Small intestine (tissue), 7 donors: ENCODE data around the gene TFPT. TPM values are rescaled to one million over a fixed set of nuclear protein-coding genes. Genes with fewer than 3 reads are reported as not detected.

Source experiments
- DNase-seq, 2 donors: peaks; one replicate each; pipeline versions ENCODE4 v3.0.0 to v3.0.0-alpha.2; 2013
- FAIRE-seq: peaks from 2 replicates; lab custom pipeline; 2012; peaks lifted over from hg19 to GRCh38; lab: Jason Lieb, UNC
- H3K27ac ChIP-seq, 3 donors: one replicate each; pipeline ENCODE4 v1.5.1; 2013; ENCODE audit warnings: low read length in 2 of 3, mild to moderate bottlenecking in 2 of 3, control low read depth in 1 of 3, inconsistent platforms in 1 of 3, low read depth in 1 of 3, moderate library complexity in 1 of 3
- H3K27me3 ChIP-seq, 3 donors: one replicate each; pipeline ENCODE4 v1.6.1; 2013; ENCODE audit warnings: low read length in 3 of 3, inconsistent platforms in 1 of 3; ENCODE audit not compliant: control insufficient read depth in 3 of 3, insufficient read depth in 3 of 3
- H3K36me3 ChIP-seq, 3 donors: one replicate each; pipeline ENCODE4 v1.6.1; 2013; ENCODE audit warnings: low read length in 3 of 3, inconsistent platforms in 1 of 3, low read depth in 1 of 3, mild to moderate bottlenecking in 1 of 3, moderate library complexity in 1 of 3; ENCODE audit not compliant: control insufficient read depth in 3 of 3, insufficient read depth in 2 of 3
- H3K4me1 ChIP-seq, 3 donors: one replicate each; pipeline ENCODE4 v1.6.1; 2013; ENCODE audit warnings: low read length in 2 of 3, inconsistent platforms in 1 of 3, low read depth in 1 of 3, mild to moderate bottlenecking in 1 of 3, moderate library complexity in 1 of 3; ENCODE audit not compliant: control insufficient read depth in 3 of 3, insufficient read depth in 2 of 3
- H3K4me3 ChIP-seq, 3 donors: one replicate each; pipeline ENCODE4 v1.5.1; 2013; ENCODE audit warnings: low read length in 3 of 3, control low read depth in 1 of 3, inconsistent platforms in 1 of 3, low read depth in 1 of 3, mild to moderate bottlenecking in 1 of 3, moderate library complexity in 1 of 3
- H3K9me3 ChIP-seq, 2 donors: one replicate each; pipeline ENCODE4 v1.6.1; 2013; ENCODE audit warnings: low read depth in 1 of 2, low read length in 1 of 2; ENCODE audit not compliant: control insufficient read depth in 2 of 2, insufficient read depth in 1 of 2
- WGBS, 3 donors: extraction: QIAGEN DNeasy Blood & Tissue Kit; methylation state at CpG; one replicate each; pipeline ENCODE4 v1.1.7; 2013; 5-methylcytosine and 5-hydroxymethylcytosine counted together
- polyA plus RNA-seq, 4 donors: library from polyadenylated mRNA; stranded (reverse) in 3 of 4; unstranded in 1 of 4; fragments of 200-250 nt in 3 of 4; fragments of 120-200 nt in 1 of 4; gene quantifications; one replicate each; pipeline versions ENCODE4 v1.2.1 to v1.2.3, GENCODE V29; 2013
- donor health status: healthy with polysubstance abuse.
- donor health status: control.
- donor health status: control.
- donor health status: Bipolar disorder and iron deficiency.
- donor health status: healthy.

TFPT gene
- polyA plus RNA-seq, 4 donors, result 16.4 to 26.5 (median 23.1) TPM

- WGBS, 3 donors, result 71 to 86% (median 84%) methylated on average over 7 of the region's 7 CpGs
- peaks cover 13 to 82% (median 34%) of the 10 kb centered on the region in 3 donors for H3K36me3 ChIP-seq
Measured at GRCh38 chr19:54142166-54142780, 26.8 kb upstream of the TFPT start.

GRCh38 chr19:54141356-54141755 lies 25.9 kb upstream of the TFPT start:
- DNase-seq, result no peak
- H3K36me3 ChIP-seq, result peaks cover 13 to 73% (median 26%) of the 10 kb centered on the region in 3 donors
- no peak overlapping the region for H3K27ac ChIP-seq
- no peak overlapping the region for H3K4me3 ChIP-seq
- 83 to 93% (median 86%) methylated on average over 3 of the region's 3 CpGs for WGBS, 3 donors
- FAIRE-seq, result no peak
- H3K9me3 ChIP-seq, result no peaks in the 10 kb centered on the region
- H3K27me3 ChIP-seq, result no peaks in the 10 kb centered on the region
- H3K4me1 ChIP-seq, result peaks cover 0 to 25% (median 6%) of the 10 kb centered on the region in 3 donors

More at GRCh38 chr19:54142166-54142780, 26.8 kb upstream of the TFPT start:
- Histone ChIP-seq H3K4me3 (no peak overlapping the region), H3K27ac (no peak overlapping the region), H3K4me1 (peaks cover 0 to 25% (median 6%) of the 10 kb centered on the region in 3 donors), H3K27me3 (no peaks in the 10 kb centered on the region), H3K9me3 (no peaks in the 10 kb centered on the region)
- FAIRE-seq (no peak), DNase-seq (no peak)

- Histone ChIP-seq H3K27me3 (no peaks in the 10 kb centered on the region), H3K36me3 (peaks cover 0 to 46% (median 7%) of the 10 kb centered on the region in 3 donors), H3K4me1 (peaks cover 0 to 25% (median 6%) of the 10 kb centered on the region in 3 donors), H3K9me3 (no peaks in the 10 kb centered on the region), H3K4me3 (peak overlapping the region; percentile 83 to 100 (median 97)), H3K27ac (no peak overlapping the region)
- DNase-seq (no peak), FAIRE-seq (no peak)
- WGBS, 3 donors, result 22 to 26% (median 25%) methylated on average over 28 to 31 of the region's 31 CpGs
Measured at GRCh38 chr19:54138489-54139256, 23.2 kb upstream of the TFPT start.

- peak within 1 kb of the TSS; percentile 75 to 82 (median 76) for H3K27ac ChIP-seq
- FAIRE-seq, result no peak
- peaks cover 0 to 25% (median 6%) of the 10 kb centered on the region in 3 donors for H3K4me1 ChIP-seq
- peak in 1 of 2 donors; percentile 49 for DNase-seq
- 0 to 1% (median 1%) methylated on average over 55 to 103 of the region's 103 CpGs for WGBS, 3 donors
- H3K9me3 ChIP-seq, result no peaks in the 10 kb centered on the region
- peak within 1 kb of the TSS; percentile 83 to 100 (median 97) for H3K4me3 ChIP-seq
- no peaks in the 10 kb centered on the region for H3K27me3 ChIP-seq
- peaks cover 0 to 44% (median 2%) of the 10 kb centered on the region in 3 donors for H3K36me3 ChIP-seq
Measured at GRCh38 chr19:54137699-54138488, 22.4 kb upstream of the TFPT start, which contains the start of gene CNOT3. Gene CNOT3, plus strand, starts transcription at chr19:54137762. Its CDS starts 5,217 bp downstream, at chr19:54142979.

- H3K27ac ChIP-seq, result peak overlapping the region; percentile 5 to 55 (median 16)
- FAIRE-seq (peak; percentile 98), DNase-seq (peak; percentile 100)
- H3K4me3 ChIP-seq, result peak overlapping the region in 2 of 3 donors; percentile 83 to 100
- peaks cover 0 to 25% (median 6%) of the 10 kb centered on the region in 3 donors for H3K4me1 ChIP-seq
- H3K36me3 ChIP-seq, result peaks cover 0 to 39% (median 0%) of the 10 kb centered on the region in 3 donors
- 0 to 1% (median 0%) methylated on average over 45 to 46 of the region's 46 CpGs for WGBS, 3 donors
- no peaks in the 10 kb centered on the region for H3K27me3 ChIP-seq
- H3K9me3 ChIP-seq, result no peaks in the 10 kb centered on the region
Measured at GRCh38 chr19:54136864-54137698, 21.6 kb upstream of the TFPT start.

- peaks cover 0 to 19% (median 6%) of the 10 kb centered on the region in 3 donors for H3K4me1 ChIP-seq
- H3K4me3 ChIP-seq, result peak overlapping the region in 2 of 3 donors; percentile 46
- H3K27me3 ChIP-seq, result no peaks in the 10 kb centered on the region
- H3K27ac ChIP-seq, result peak overlapping the region; percentile 5 to 55 (median 16)
- peak; percentile 19 to 25 for DNase-seq
- WGBS, 3 donors, result 2 to 4% (median 3%) methylated on average over 30 of the region's 30 CpGs
- no peak for FAIRE-seq
- H3K9me3 ChIP-seq, result no peaks in the 10 kb centered on the region
- H3K36me3 ChIP-seq, result peaks cover 0 to 42% (median 0%) of the 10 kb centered on the region in 3 donors
Measured at GRCh38 chr19:54136086-54136863, 20.8 kb upstream of the TFPT start.

- H3K36me3 ChIP-seq, result peaks cover 0 to 37% (median 4%) of the 10 kb centered on the region in 3 donors
Measured at GRCh38 chr19:54133957-54134590, 18.6 kb upstream of the TFPT start.

More at GRCh38 chr19:54133957-54134590, 18.6 kb upstream of the TFPT start:
- Histone ChIP-seq H3K27me3 (no peaks in the 10 kb centered on the region), H3K4me1 (peaks cover 0 to 7% (median 4%) of the 10 kb centered on the region in 3 donors), H3K27ac (no peak overlapping the region), H3K9me3 (no peaks in the 10 kb centered on the region), H3K4me3 (no peak overlapping the region)
- FAIRE-seq, result no peak
- WGBS, 3 donors, result 59 to 75% (median 60%) methylated on average over 2 of the region's 2 CpGs
- no peak for DNase-seq
